ENCODE data around the gene TAS2R1. TPM values are rescaled to one million over a fixed set of nuclear protein-coding genes. Genes with fewer than 3 reads are reported as not detected.
"Not testable (repeated sequence)": the region's sequence is repeated elsewhere in the genome, so short reads cannot be mapped to it uniquely, and the experiment has no call there.

Gene TAS2R1
- total RNA-seq, 3 donors from 2014 or later = not detected

DNA sequence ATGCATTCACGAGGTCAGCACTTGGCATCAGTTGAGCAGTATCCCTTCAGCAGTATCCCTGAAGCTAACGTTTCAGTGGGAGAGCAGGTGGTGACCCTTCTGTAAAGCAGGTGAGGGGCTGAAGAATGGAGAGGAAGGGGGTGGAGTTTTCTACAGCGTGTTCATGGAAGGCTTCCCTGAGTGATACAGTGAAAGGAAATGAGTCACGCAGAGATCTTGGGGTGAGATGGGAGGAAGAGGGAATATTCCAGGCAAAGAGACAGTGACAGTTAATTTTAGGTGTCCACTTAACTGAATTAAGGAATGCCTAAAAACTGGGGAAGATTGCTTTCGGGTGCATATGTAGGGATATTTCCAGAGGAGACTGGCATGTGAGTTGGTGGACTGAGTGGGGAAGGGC lies 25.7 kb downstream of the TAS2R1 start:
- no peaks in the 10 kb centered on the region for H3K4me1 ChIP-seq
- no peak overlapping the region for H3K27ac ChIP-seq
- intact Hi-C loops (cut with DNase I; ENCODE audit: low total_unique reads) = no loop called here
- no peaks in the 10 kb centered on the region for H3K36me3 ChIP-seq
- H3K4me3 ChIP-seq = no peak overlapping the region
- TF ChIP-seq POLR2A (IDR thresholded peaks at IDR 0.05) (no peak), CTCF (IDR thresholded peaks at IDR 0.05) (no peak), POLR2AphosphoS5 (IDR thresholded peaks at IDR 0.05) (no peak)
- H3K27me3 ChIP-seq = no peaks in the 10 kb centered on the region
- no peaks in the 10 kb centered on the region for H3K9me3 ChIP-seq
- no peak for DNase-seq (ENCODE audit: low spot score in 2 of 2)

- Histone ChIP-seq H3K4me1 (no peaks in the 10 kb centered on the region), H3K27ac (no peak overlapping the region), H3K4me3 (no peak overlapping the region), H3K36me3 (no peaks in the 10 kb centered on the region), H3K9me3 (no peaks in the 10 kb centered on the region), H3K27me3 (no peaks in the 10 kb centered on the region)
- DNase-seq (ENCODE audit: low spot score in 2 of 2) = no peak
- intact Hi-C loops (cut with DNase I; ENCODE audit: low total_unique reads) = no loop called here
- no peak for TF ChIP-seq POLR2A (IDR thresholded peaks at IDR 0.05)
- no peak for TF ChIP-seq POLR2AphosphoS5 (IDR thresholded peaks at IDR 0.05)
- TF ChIP-seq CTCF (IDR thresholded peaks at IDR 0.05) = no peak
Observed at GRCh38 chr5:9601055-9601739, 29.0 kb downstream of the TAS2R1 start.

DNA sequence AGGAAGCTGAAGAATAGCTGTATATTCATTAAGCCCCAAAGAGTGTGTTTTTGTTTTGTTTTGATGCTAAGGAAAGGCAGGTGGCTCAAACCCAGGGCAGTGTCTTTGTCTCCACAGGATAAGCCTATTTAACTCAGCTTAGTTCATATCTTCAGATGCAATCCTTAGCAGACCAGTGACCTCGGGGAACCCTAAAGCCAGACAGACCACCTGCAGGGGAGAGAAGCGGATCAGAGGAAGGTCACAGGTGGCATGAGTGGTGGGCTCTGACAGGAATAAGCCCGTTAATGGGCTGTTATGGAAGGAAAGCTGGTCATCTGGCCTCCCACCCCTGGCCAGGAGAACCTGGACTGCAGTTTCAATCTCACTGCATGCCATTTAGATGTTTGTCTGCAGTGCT lies 30.8 kb downstream of the TAS2R1 start:
- TF ChIP-seq POLR2A (IDR thresholded peaks at IDR 0.05) (no peak), POLR2AphosphoS5 (IDR thresholded peaks at IDR 0.05) (no peak), CTCF (IDR thresholded peaks at IDR 0.05) (no peak)
- H3K36me3 ChIP-seq = no peaks in the 10 kb centered on the region
- no peak overlapping the region for H3K27ac ChIP-seq
- intact Hi-C loops (cut with DNase I; ENCODE audit: low total_unique reads) = no loop called here
- H3K27me3 ChIP-seq = no peaks in the 10 kb centered on the region
- H3K4me3 ChIP-seq = no peak overlapping the region
- H3K9me3 ChIP-seq = no peaks in the 10 kb centered on the region
- H3K4me1 ChIP-seq = no peaks in the 10 kb centered on the region
- DNase-seq (ENCODE audit: low spot score in 2 of 2) = no peak

- H3K27ac ChIP-seq; H3K4me3 ChIP-seq; H3K4me1 ChIP-seq; H3K27me3 ChIP-seq; H3K36me3 ChIP-seq; H3K9me3 ChIP-seq; intact Hi-C loops (cut with DNase I; ENCODE audit: low total_unique reads); DNase-seq (ENCODE audit: low spot score in 2 of 2): not testable (repeated sequence)
Observed at GRCh38 chr5:9598329-9598728, 31.8 kb downstream of the TAS2R1 start.

DNA sequence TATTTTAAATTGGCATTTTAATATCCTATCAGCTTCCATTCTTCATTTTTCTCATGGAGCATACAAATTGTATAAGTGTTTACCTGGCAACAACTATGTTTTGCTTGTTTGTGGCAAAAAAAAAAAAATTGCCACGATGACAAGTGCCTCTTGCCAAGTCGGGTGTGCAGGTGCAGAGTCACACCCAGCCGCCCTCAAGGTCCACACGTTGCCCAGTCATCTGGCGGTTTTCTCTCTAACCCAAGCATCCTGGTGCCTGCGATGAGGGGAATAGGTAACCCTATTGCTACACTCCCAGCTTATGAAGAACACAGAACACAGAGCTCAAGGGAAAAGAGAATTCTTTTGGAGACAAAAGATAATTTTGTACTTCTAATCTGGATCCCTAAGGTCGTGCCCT lies 32.8 kb downstream of the TAS2R1 start:
- H3K9me3 ChIP-seq; H3K4me3 ChIP-seq; H3K27ac ChIP-seq; H3K36me3 ChIP-seq; DNase-seq (ENCODE audit: low spot score in 2 of 2); H3K27me3 ChIP-seq; intact Hi-C loops (cut with DNase I; ENCODE audit: low total_unique reads); H3K4me1 ChIP-seq: not testable (repeated sequence)

DNA sequence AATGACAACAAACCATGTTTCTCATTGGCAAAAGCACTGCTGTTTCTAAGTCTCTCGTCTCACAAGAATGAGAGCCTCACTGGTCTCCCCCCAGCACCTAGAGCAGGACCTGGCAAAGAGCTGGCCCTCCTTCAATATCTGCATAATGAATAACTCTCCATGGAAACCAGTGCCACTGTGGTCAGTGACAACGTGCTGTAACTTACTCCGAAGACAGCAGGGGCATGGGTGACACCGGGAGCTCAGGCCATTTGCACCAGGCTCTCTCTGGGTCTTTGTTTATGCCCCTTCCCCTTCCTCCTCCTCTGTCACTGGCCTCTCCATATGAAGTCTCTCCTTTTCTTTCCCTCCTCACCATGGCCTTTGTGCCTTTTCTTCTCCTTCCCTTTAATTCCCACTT lies 33.3 kb downstream of the TAS2R1 start:
- Histone ChIP-seq H3K9me3 (no peaks in the 10 kb centered on the region), H3K27ac (no peak overlapping the region), H3K27me3 (no peaks in the 10 kb centered on the region), H3K36me3 (no peaks in the 10 kb centered on the region), H3K4me1 (no peaks in the 10 kb centered on the region), H3K4me3 (no peak overlapping the region)
- TF ChIP-seq POLR2A (IDR thresholded peaks at IDR 0.05) (no peak), POLR2AphosphoS5 (IDR thresholded peaks at IDR 0.05) (no peak), CTCF (IDR thresholded peaks at IDR 0.05) (no peak)
- intact Hi-C loops (cut with DNase I; ENCODE audit: low total_unique reads) = no loop called here
- DNase-seq (ENCODE audit: low spot score in 2 of 2) = no peak

All from breast epithelium (tissue), 4 donors.